Chondrocyte (in vitro differentiated cells): ENCODE results near the gene GIPC2. TPM values are rescaled to one million over a fixed set of nuclear protein-coding genes. Genes with fewer than 3 reads are reported as not detected.

Experiments used
- DNase-seq: peaks from one replicate; pipeline ENCODE4 v3.0.0; 2021; ENCODE audit warnings: mixed read lengths, low spot score
- H3K27ac Mint-ChIP-seq: one replicate; pipeline ENCODE4 v1.8.0; 2021; ENCODE audit warnings: mild to moderate bottlenecking, moderate library complexity, mixed read lengths; ENCODE audit not compliant: unreplicated experiment
- H3K27me3 Mint-ChIP-seq: 2 replicates; pipeline ENCODE4 v1.8.0; 2021; ENCODE audit warnings: low read depth, mixed read lengths
- H3K36me3 Mint-ChIP-seq: 2 replicates; pipeline ENCODE4 v1.8.0; 2021; ENCODE audit warnings: low read depth, mixed read lengths
- H3K4me1 Mint-ChIP-seq: 2 replicates; pipeline ENCODE4 v1.8.0; 2021; ENCODE audit warnings: low read depth, mild to moderate bottlenecking, mixed read lengths
- H3K4me3 Mint-ChIP-seq: one replicate; pipeline ENCODE4 v1.8.0; 2021; ENCODE audit warnings: mild to moderate bottlenecking, moderate library complexity, mixed read lengths; ENCODE audit not compliant: unreplicated experiment
- H3K9me3 Mint-ChIP-seq: 2 replicates; pipeline ENCODE4 v1.8.0; 2021; ENCODE audit warnings: low read depth, mixed read lengths
- total RNA-seq: library from RNA; stranded (reverse); gene quantifications from 3 replicates; pipeline ENCODE4 v1.2.1, GENCODE V29; 2021
- TF ChIP-seq, protein P1 (sequence below): fragments of 200-600 bp; sonication (generic); IDR thresholded peaks from 2 replicates; pipeline ENCODE4 v1.5.0; 2021; ENCODE audit warnings: antibody characterized with exemption, mild to moderate bottlenecking, moderate library complexity

Gene GIPC2
- total RNA-seq, 1 donor from 2014 or later = 0.15 TPM

DNA sequence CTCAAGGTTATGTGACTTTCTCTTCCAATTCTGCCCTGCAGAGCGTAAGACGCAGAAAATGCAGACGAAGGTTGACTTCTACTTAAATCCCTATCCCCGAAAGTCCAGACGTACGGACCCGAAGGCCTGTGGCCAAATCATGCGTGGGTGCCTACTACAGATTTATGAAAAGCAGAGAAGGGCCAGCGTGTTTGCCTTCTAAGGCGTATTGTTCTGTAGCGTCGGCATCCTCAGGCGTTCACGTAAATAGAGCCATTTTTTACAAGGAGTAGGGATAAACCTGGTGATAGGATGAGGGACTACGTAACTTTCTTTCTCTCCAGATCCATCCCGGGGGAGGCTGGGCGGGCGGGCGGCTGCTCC lies 222 bp upstream of the GIPC2 start:
- H3K27ac Mint-ChIP-seq = no peak overlapping the region
- no peak for DNase-seq
- H3K4me3 Mint-ChIP-seq = peak overlapping the region; percentile 51
- H3K27me3 Mint-ChIP-seq = peaks cover 13% of the 10 kb centered on the region
- TF ChIP-seq, protein P1, sequence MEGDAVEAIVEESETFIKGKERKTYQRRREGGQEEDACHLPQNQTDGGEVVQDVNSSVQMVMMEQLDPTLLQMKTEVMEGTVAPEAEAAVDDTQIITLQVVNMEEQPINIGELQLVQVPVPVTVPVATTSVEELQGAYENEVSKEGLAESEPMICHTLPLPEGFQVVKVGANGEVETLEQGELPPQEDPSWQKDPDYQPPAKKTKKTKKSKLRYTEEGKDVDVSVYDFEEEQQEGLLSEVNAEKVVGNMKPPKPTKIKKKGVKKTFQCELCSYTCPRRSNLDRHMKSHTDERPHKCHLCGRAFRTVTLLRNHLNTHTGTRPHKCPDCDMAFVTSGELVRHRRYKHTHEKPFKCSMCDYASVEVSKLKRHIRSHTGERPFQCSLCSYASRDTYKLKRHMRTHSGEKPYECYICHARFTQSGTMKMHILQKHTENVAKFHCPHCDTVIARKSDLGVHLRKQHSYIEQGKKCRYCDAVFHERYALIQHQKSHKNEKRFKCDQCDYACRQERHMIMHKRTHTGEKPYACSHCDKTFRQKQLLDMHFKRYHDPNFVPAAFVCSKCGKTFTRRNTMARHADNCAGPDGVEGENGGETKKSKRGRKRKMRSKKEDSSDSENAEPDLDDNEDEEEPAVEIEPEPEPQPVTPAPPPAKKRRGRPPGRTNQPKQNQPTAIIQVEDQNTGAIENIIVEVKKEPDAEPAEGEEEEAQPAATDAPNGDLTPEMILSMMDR = no peak
- H3K4me1 Mint-ChIP-seq = peaks cover 7% of the 10 kb centered on the region
- H3K36me3 Mint-ChIP-seq = no peaks in the 10 kb centered on the region
- no peaks in the 10 kb centered on the region for H3K9me3 Mint-ChIP-seq

- Mint-ChIP-seq H3K27ac (no peak overlapping the region), H3K4me1 (peaks cover 7% of the 10 kb centered on the region), H3K27me3 (peaks cover 13% of the 10 kb centered on the region), H3K4me3 (no peak overlapping the region), H3K9me3 (no peaks in the 10 kb centered on the region), H3K36me3 (no peaks in the 10 kb centered on the region)
- no peak for DNase-seq
- TF ChIP-seq, protein P1 = no peak
Measured at GRCh38 chr1:78047106-78047505, 1.3 kb downstream of the GIPC2 start.

DNA sequence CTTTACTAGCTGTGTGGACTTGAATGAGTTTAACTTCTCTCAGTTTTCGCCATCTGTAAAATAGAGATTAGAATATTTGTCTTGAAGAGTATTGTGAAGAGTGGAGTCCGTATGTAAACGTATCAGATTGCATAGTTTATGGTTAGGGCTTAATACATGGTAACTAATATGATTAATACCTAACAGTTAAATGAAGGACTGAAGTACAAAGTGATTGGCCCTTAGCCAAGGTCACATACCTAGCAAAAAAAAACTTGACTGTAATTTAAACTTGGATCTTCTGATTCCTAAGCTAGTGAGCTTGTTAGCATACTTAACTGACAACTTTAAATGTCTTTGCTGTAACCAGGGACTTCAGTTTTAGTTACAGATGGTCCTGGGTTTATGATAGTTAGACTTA lies 1.9 kb downstream of the GIPC2 start:
- Mint-ChIP-seq H3K4me1 (peaks cover 7% of the 10 kb centered on the region), H3K27ac (no peak overlapping the region), H3K36me3 (no peaks in the 10 kb centered on the region), H3K9me3 (no peaks in the 10 kb centered on the region), H3K4me3 (no peak overlapping the region), H3K27me3 (peaks cover 13% of the 10 kb centered on the region)
- TF ChIP-seq, protein P1 = no peak
- DNase-seq = no peak

DNA sequence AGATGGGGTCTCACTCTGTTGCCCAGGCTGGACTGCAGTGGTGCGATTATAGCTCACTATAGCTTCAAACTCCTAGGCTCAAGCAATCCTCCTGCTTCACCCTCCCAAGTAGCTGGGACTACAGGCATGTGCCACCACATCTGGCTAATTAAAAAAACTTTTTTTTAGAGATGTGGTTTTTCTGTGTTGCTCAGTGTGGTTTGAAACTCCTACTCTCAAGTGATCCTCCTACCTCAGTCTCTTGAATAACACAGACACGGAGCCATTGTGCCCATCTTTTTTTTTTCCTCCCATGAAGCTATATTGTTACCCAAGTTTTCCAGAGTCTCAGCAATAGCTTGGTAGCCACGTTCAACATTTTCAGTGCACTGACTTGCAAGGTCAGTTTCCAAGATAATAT lies 2.7 kb downstream of the GIPC2 start:
- no peaks in the 10 kb centered on the region for H3K9me3 Mint-ChIP-seq
- H3K27ac Mint-ChIP-seq = no peak overlapping the region
- peaks cover 7% of the 10 kb centered on the region for H3K4me1 Mint-ChIP-seq
- H3K36me3 Mint-ChIP-seq = no peaks in the 10 kb centered on the region
- H3K4me3 Mint-ChIP-seq = no peak overlapping the region
- no peak for DNase-seq
- peaks cover 13% of the 10 kb centered on the region for H3K27me3 Mint-ChIP-seq
- TF ChIP-seq, protein P1 = no peak

DNA sequence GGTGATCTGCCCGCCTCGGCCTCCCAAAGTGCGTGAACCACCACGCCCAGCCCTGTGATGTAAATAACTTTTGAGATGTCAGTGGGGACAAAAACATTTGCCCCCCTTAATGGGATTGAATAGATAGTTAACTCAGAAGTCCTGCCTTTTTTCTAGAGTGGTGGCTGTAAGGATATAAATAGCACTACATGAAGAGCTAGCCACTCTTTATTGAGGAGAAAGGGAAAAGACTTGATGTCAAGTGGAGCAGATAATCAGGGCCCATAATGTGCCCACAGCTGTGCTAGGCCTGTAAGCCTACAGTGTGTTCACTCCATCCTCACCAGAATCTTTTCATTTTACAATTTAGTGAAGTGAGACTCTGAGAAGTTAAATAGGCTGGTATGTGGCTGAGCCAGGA lies 3.6 kb downstream of the GIPC2 start:
- DNase-seq = no peak
- Mint-ChIP-seq H3K27ac (no peak overlapping the region), H3K36me3 (no peaks in the 10 kb centered on the region), H3K4me1 (peaks cover 15% of the 10 kb centered on the region), H3K9me3 (no peaks in the 10 kb centered on the region), H3K27me3 (peaks cover 13% of the 10 kb centered on the region), H3K4me3 (no peak overlapping the region)
- TF ChIP-seq, protein P1 = no peak
